ENCODE measurements around the gene TOGARAM1.

TOGARAM1 gene

GRCh38 chr14:44961554-44962333 lies at the start of gene TOGARAM1, which contains the start of gene KLHL28:
TOGARAM1 (plus strand) TSS chr14:44962190; CDS start chr14:44962422, 232 bp downstream.
KLHL28 (minus strand) TSS chr14:44961947; CDS start chr14:44945928, 16,019 bp downstream.
- DNase-seq (ENCODE audit: low read depth in 2 of 3, low spot score in 2 of 3), result peak; percentile 70 to 81 (median 74)

DNA sequence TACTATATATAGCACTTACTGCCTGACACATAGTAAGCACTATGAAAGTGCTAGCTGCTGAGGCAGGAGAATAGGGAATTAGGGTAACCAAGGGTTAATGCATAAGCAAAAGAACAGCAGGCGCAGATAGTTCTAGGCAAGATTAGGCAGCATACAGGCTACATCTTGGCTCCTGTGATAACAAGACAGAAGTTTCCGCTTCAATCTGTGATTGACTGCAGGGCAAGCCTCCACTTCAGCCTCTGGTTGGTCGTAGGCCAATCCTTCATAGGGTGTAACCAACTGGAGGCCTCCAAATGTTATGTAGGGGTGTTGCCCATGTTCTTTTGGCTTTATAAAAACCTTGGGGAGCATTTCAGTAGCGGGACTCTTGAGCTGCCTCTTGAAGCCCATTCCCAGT lies 47.1 kb upstream of the TOGARAM1 start:
- no peak for DNase-seq (ENCODE audit: low read depth in 2 of 3, low spot score in 2 of 3)

GRCh38 chr14:44928793-44929192 lies 33.2 kb upstream of the TOGARAM1 start:
- DNase-seq (ENCODE audit: low read depth in 2 of 3, low spot score in 2 of 3), result no peak

DNA sequence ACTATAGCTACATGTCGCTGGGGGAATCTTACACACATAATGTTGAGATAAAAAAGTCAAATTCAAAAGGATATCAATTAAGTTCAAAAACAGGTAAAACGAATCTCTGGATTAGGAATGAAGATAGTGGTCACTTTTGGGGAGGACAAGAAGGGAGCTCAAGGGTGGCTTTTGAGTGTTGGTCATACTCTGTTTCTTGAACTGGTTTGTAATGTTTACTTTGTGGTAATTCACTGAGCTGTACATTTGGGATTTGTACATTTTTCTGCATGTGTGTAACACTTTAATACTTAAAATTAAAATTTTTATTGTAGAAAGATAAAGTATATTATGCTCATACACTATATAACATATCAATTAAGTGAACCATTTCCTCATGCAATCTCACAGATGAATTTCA lies 26.8 kb upstream of the TOGARAM1 start:
- no peak for DNase-seq (ENCODE audit: low read depth in 2 of 3, low spot score in 2 of 3)

GRCh38 chr14:44937547-44937946 lies 24.4 kb upstream of the TOGARAM1 start:
- no peak for DNase-seq (ENCODE audit: low read depth in 2 of 3, low spot score in 2 of 3)

- no peak for DNase-seq (ENCODE audit: low read depth in 2 of 3, low spot score in 2 of 3)
Measured at GRCh38 chr14:44940211-44940610, 21.8 kb upstream of the TOGARAM1 start.

- no peak for DNase-seq (ENCODE audit: low read depth in 2 of 3, low spot score in 2 of 3)
Measured at GRCh38 chr14:44940944-44941343, 21.0 kb upstream of the TOGARAM1 start.

DNA sequence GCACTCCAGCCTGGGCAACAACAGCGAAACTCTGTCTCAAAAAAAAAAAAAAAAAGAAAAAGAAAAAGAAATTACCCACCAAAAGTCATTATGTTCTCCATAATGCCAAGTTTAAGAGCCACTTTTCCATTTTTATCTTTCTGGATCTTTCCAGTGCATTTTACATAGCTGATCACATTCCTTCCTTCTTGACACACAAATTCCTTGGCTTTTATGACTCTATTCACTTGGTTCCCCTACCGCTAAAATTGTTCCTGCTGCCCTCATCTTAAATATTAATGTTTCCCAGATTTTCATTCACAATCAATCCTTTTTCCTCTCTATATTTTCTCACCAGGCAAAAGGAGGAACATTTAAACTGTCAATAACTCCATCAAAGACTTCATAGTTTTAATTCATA lies 20.4 kb upstream of the TOGARAM1 start:
- no peak for DNase-seq (ENCODE audit: low read depth in 2 of 3, low spot score in 2 of 3)

- no peak for DNase-seq (ENCODE audit: low read depth in 2 of 3, low spot score in 2 of 3)
Measured at GRCh38 chr14:44942436-44942835, 19.6 kb upstream of the TOGARAM1 start.

GRCh38 chr14:44944107-44944506 lies 17.9 kb upstream of the TOGARAM1 start:
- DNase-seq (ENCODE audit: low read depth in 2 of 3, low spot score in 2 of 3), result no peak

- DNase-seq (ENCODE audit: low read depth in 2 of 3, low spot score in 2 of 3), result no peak
Measured at GRCh38 chr14:44945264-44945663, 16.7 kb upstream of the TOGARAM1 start.

DNA sequence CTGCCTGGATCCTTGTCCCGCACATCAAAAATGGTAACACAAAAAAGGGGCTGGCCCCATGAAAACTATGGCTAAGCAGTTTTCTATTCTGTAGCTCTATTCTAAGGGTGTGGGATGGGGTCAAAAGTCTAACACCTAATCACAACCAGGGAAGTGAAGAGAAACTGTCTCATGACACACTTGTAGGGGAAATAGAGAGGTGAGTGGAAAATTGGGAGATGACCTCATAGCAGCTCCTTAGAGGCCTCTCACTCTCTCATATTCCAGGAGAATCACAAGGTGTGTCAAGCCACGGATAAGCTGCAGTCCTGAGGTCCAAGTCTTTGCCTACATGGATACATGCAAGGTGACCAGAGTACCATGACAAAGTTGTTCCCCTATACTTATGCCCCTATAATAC lies 10.9 kb upstream of the TOGARAM1 start:
- DNase-seq (ENCODE audit: low read depth in 2 of 3, low spot score in 2 of 3), result no peak

- DNase-seq (ENCODE audit: low read depth in 2 of 3, low spot score in 2 of 3), result no peak
Measured at GRCh38 chr14:44952391-44953110, 9.4 kb upstream of the TOGARAM1 start.

- DNase-seq (ENCODE audit: low read depth in 2 of 3, low spot score in 2 of 3), result no peak
Measured at GRCh38 chr14:44954750-44955149, 7.2 kb upstream of the TOGARAM1 start.

- no peak for DNase-seq (ENCODE audit: low read depth in 2 of 3, low spot score in 2 of 3)
Measured at GRCh38 chr14:44955528-44955927, 6.5 kb upstream of the TOGARAM1 start.

DNA sequence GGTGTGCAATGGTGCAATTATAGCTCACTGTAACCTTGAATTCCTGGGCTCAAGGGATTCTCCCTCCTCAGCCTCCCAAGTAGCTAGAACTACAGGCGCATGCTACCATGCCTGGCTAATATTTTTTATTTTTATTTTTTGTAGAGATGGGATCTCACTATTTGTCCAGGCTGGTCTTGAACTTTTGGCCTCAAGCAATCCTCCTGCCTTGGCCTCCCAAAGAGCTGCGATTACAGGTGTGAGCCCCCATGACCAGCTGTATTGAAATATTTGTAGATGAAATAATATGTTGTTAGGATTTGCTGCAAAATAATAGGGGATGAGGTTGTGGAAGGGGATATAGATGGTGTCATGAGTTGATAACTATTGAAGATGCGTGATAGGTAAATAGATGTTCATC lies 5.1 kb upstream of the TOGARAM1 start:
- DNase-seq (ENCODE audit: low read depth in 2 of 3, low spot score in 2 of 3), result no peak

DNA sequence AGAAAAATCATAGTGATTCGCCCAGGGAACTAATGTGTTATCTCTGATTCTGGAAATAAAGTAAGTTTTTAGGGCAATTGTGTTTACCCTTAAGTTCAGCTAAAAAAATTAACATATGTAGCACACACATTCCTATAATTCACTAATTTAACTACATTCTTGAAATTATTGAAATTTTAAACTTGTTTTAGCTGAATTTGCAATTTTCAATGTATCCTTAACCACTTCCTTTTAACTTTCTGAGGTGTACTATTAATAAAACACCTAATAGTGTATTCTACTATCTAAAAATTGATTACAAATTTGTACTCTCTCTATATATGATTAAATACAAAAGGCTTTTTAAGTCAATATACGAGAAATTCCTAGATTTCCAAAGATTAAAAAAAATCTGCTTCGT lies 2.5 kb upstream of the TOGARAM1 start:
- no peak for DNase-seq (ENCODE audit: low read depth in 2 of 3, low spot score in 2 of 3)

DNA sequence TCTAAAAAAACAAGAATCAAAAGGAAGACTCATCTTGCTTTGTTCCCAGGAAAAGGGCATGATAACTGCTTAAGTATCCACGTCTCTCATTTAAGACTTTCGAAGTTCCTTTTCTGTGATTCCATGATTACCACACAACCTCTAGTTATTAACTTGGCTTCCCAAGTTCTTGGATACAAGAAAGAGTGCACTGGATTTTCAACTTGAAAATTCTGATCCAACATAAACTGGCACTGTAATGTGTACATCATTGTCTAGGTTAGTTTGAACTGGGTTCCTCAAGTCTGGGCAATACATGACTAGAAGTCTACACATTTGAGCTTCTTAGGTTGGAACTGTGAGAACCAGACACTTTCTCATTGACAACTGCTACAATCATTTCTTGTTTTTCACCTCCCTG lies 1.8 kb upstream of the TOGARAM1 start:
- DNase-seq (ENCODE audit: low read depth in 2 of 3, low spot score in 2 of 3), result no peak

- DNase-seq (ENCODE audit: low read depth in 2 of 3, low spot score in 2 of 3), result no peak
Measured at GRCh38 chr14:44960646-44961045, 1.3 kb upstream of the TOGARAM1 start.

DNA sequence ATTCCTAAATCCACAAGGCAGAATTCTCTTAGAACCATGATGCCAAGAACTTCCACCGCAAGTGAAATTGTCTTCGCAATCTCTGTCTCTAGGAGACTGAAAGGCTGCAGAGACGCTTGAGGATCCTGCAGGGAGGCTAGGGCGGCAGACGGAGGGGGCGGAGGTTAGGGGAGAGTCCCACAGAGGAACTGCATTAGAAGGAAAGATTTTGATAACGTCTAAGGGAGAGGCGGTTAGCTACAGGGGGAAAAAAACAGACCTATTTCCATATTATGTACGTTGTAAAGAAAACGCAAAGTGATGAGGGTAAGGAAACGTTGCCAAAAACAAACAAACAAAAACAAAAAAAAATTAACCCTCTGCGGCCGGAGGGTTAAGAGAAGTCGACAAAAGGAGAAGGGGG lies 838 bp upstream of the TOGARAM1 start:
- peak; percentile 4 to 30 (median 11) for DNase-seq (ENCODE audit: low read depth in 2 of 3, low spot score in 2 of 3)

GRCh38 chr14:44962334-44963043 lies 499 bp downstream of the TOGARAM1 start:
- peak in 2 of 3 experiments; percentile 4 to 18 for DNase-seq (ENCODE audit: low read depth in 2 of 3, low spot score in 2 of 3)

DNA sequence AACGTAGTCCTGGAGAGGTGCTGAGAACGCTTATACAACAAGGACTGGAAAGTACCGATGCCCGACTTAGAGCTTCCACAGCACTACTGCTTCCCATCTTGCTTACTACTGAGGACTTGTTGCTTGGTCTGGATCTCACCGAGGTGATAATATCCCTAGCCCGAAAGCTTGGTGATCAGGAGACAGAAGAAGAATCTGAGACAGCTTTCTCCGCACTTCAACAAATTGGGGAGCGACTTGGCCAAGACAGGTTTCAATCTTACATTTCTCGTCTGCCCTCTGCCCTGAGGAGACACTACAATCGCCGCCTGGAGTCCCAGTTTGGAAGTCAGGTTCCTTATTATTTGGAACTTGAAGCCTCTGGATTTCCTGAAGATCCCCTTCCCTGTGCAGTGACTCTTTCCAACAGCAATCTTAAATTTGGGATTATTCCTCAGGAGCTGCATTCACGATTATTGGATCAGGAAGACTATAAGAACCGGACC lies 1.1 kb downstream of the TOGARAM1 start:
- DNase-seq (ENCODE audit: low read depth in 2 of 3, low spot score in 2 of 3), result peak in 1 of 3 experiments; percentile 1

Measured in activated CD8-positive, alpha-beta memory T cell treated with anti-CD3 and anti-CD28 coated beads for 48 hours (primary cell).